Liver (tissue), 9 donors: Measurements from ENCODE around the gene PIP4K2C. TPM values are rescaled to one million over a fixed set of nuclear protein-coding genes. Genes with fewer than 3 reads are reported as not detected.

Experiments
- DNase-seq: peaks from one replicate; pipeline ENCODE4 v3.0.0-alpha.2; 2017; ENCODE audit warnings: low spot score
- H3K27ac ChIP-seq, 2 donors: one replicate each; pipeline ENCODE4 v1.7.0; 2013; ENCODE audit warnings: inconsistent platforms in 2 of 2, low read length in 2 of 2, control low read depth in 1 of 2, low read depth in 1 of 2, mild to moderate bottlenecking in 1 of 2
- H3K27me3 ChIP-seq, 4 donors: one replicate each; pipeline versions ENCODE4 v1.6.1 to v1.7.0; 2013; ENCODE audit warnings: low read length in 3 of 4, inconsistent platforms in 1 of 4, mild to moderate bottlenecking in 1 of 4, moderate library complexity in 1 of 4; ENCODE audit not compliant: control insufficient read depth in 4 of 4, insufficient read depth in 4 of 4
- H3K36me3 ChIP-seq, 4 donors: one replicate each; pipeline versions ENCODE4 v1.6.1 to v1.7.0; 2013; ENCODE audit warnings: low read length in 3 of 4, mild to moderate bottlenecking in 3 of 4, low read depth in 1 of 4, moderate library complexity in 1 of 4; ENCODE audit not compliant: control insufficient read depth in 4 of 4, insufficient read depth in 3 of 4
- H3K4me1 ChIP-seq, 4 donors: one replicate each; pipeline versions ENCODE4 v1.6.1 to v1.7.0; 2013; ENCODE audit warnings: low read length in 3 of 4, mild to moderate bottlenecking in 3 of 4, moderate library complexity in 1 of 4; ENCODE audit not compliant: control insufficient read depth in 4 of 4, insufficient read depth in 4 of 4
- H3K4me3 ChIP-seq, 3 donors: one replicate each; pipeline versions ENCODE4 v1.6.1 to v1.7.0; 2013; ENCODE audit warnings: low read length in 3 of 3, control low read depth in 1 of 3, low read depth in 1 of 3, mild to moderate bottlenecking in 1 of 3
- H3K9ac ChIP-seq, 2 donors: one replicate each; pipeline ENCODE4 v1.7.0; 2013; ENCODE audit warnings: low read length in 2 of 2, mild to moderate bottlenecking in 2 of 2, moderate library complexity in 2 of 2, control low read depth in 1 of 2, low read depth in 1 of 2
- H3K9me3 ChIP-seq, 4 donors: one replicate each; pipeline versions ENCODE4 v1.6.1 to v1.7.0; 2013; ENCODE audit warnings: low read length in 3 of 4; ENCODE audit not compliant: control insufficient read depth in 4 of 4
- ATF3 ChIP-seq: IDR thresholded peaks from 2 replicates; pipeline ENCODE4 v1.6.1; 2016; ENCODE audit warnings: antibody characterized with exemption
- CTCF ChIP-seq: fragments of 150-350 bp; IDR thresholded peaks from 2 replicates; pipeline ENCODE4 v1.5.1; 2017; ENCODE audit warnings: improper control_type of control experiment, low read depth, low read length; ENCODE audit not compliant: missing input control
- EGR1 ChIP-seq, 2 donors: IDR thresholded peaks; 2 replicates each; pipeline ENCODE4 v1.6.1; 2016 to 2018; ENCODE audit warnings: antibody characterized with exemption in 2 of 2, low read depth in 2 of 2
- FOXA1 ChIP-seq: IDR thresholded peaks from 2 replicates; pipeline ENCODE4 v1.6.1; 2016; ENCODE audit warnings: antibody characterized with exemption
- FOXA2 ChIP-seq: IDR thresholded peaks from 2 replicates; pipeline ENCODE4 v1.6.1; 2016; ENCODE audit warnings: antibody characterized with exemption
- GABPA ChIP-seq, 2 donors: IDR thresholded peaks in 1 of 2; conservative IDR thresholded peaks in 1 of 2; 2 replicates each; pipeline ENCODE4 v1.6.1; 2016; ENCODE audit warnings: antibody characterized with exemption in 2 of 2, mild to moderate bottlenecking in 1 of 2, moderate library complexity in 1 of 2
- HNF4A ChIP-seq, 2 donors: conservative IDR thresholded peaks; 2 replicates each; pipeline ENCODE4 v1.6.1; 2016; ENCODE audit warnings: antibody characterized with exemption in 2 of 2, mild to moderate bottlenecking in 2 of 2
- HNF4G ChIP-seq: IDR thresholded peaks from 2 replicates; pipeline ENCODE4 v1.6.1; 2016; ENCODE audit warnings: antibody characterized with exemption
- JUND ChIP-seq, 2 donors: IDR thresholded peaks; 2 replicates each; pipeline ENCODE4 v1.6.1; 2016; ENCODE audit warnings: antibody characterized with exemption in 2 of 2
- MAX ChIP-seq: IDR thresholded peaks from 2 replicates; pipeline ENCODE4 v1.6.1; 2016; ENCODE audit warnings: antibody characterized with exemption
- NR2F2 ChIP-seq: IDR thresholded peaks from 2 replicates; pipeline ENCODE4 v1.6.1; 2016; ENCODE audit warnings: antibody characterized with exemption
- RAD21 ChIP-seq, 2 donors: IDR thresholded peaks; 2 replicates each; pipeline ENCODE4 v1.6.1; 2016; ENCODE audit warnings: antibody characterized with exemption in 2 of 2, mild to moderate bottlenecking in 2 of 2
- REST ChIP-seq: IDR thresholded peaks from 2 replicates; pipeline ENCODE4 v1.6.1; 2016; ENCODE audit warnings: antibody characterized with exemption, mild to moderate bottlenecking
- RXRA ChIP-seq, 2 donors: IDR thresholded peaks; 2 replicates each; pipeline ENCODE4 v1.6.1; 2017 to 2018; ENCODE audit warnings: antibody characterized with exemption in 2 of 2, mild to moderate bottlenecking in 1 of 2
- SP1 ChIP-seq: IDR thresholded peaks from 2 replicates; pipeline ENCODE4 v1.6.1; 2018; ENCODE audit warnings: antibody characterized with exemption, mild to moderate bottlenecking
- TAF1 ChIP-seq: conservative IDR thresholded peaks from 2 replicates; pipeline ENCODE4 v1.6.1; 2016; ENCODE audit warnings: antibody characterized with exemption, mild to moderate bottlenecking
- YY1 ChIP-seq: IDR thresholded peaks from 2 replicates; pipeline ENCODE4 v1.6.1; 2016; ENCODE audit warnings: antibody characterized with exemption, mild to moderate bottlenecking
- ZBTB33 ChIP-seq: IDR thresholded peaks from 2 replicates; pipeline ENCODE4 v1.6.1; 2016; ENCODE audit warnings: antibody characterized with exemption
- WGBS: extraction: QIAGEN DNeasy Blood & Tissue Kit; methylation state at CpG from one replicate; pipeline ENCODE4 v1.1.7; 2013; 5-methylcytosine and 5-hydroxymethylcytosine counted together
- polyA plus RNA-seq, 2 donors: library from polyadenylated mRNA; stranded (reverse) in 1 of 2; unstranded in 1 of 2; fragments of 200-250 nt in 1 of 2; fragments of >200 nt in 1 of 2; fragmentation: Nextera tagmentation in 1 of 2; extraction: Ambion mirVana in 1 of 2; gene quantifications; one replicate each; pipeline versions ENCODE4 v1.2.1 to v1.2.3, GENCODE V29; 2013 to 2015
- total RNA-seq, 2 donors: library from RNA; depleted of rRNA; stranded (reverse); fragments of >200 nt; gene quantifications; one replicate each; pipeline ENCODE4 v1.2.3, GENCODE V29; 2014
- donor health status: healthy.
- donor health status: healthy.
- donor health status: healthy.
- donor health status: healthy.
- donor health status: healthy.

Gene PIP4K2C
- total and polyA plus RNA-seq, 4 donors, result 6.5 to 11.9 (median 9.4) TPM

GRCh38 chr12:57552835-57553313, 38.1 kb upstream of the PIP4K2C start (continued):
- TF ChIP-seq REST (no peak), RAD21 (IDR thresholded peaks at IDR 0.05) (no peak), ATF3 (no peak), NR2F2 (no peak), FOXA1 (no peak), FOXA2 (no peak), GABPA (IDR thresholded peaks at IDR 0.05 in 1 of 2, conservative IDR thresholded peaks at IDR 0.05 in 1 of 2) (no peak), MAX (no peak), YY1 (no peak)

- 73% methylated on average over 7 of the region's 7 CpGs for WGBS
- Histone ChIP-seq H3K27me3 (peaks cover 0 to 12% (median 2%) of the 10 kb centered on the region in 4 donors), H3K36me3 (no peaks in the 10 kb centered on the region), H3K4me1 (peaks cover 0 to 4% (median 2%) of the 10 kb centered on the region in 4 donors), H3K9me3 (no peaks in the 10 kb centered on the region), H3K27ac (no peak overlapping the region), H3K4me3 (no peak overlapping the region), H3K9ac (no peak overlapping the region)
- TF ChIP-seq FOXA1 (no peak), EGR1 (IDR thresholded peaks at IDR 0.05; ENCODE audit: low read depth in 2 of 2) (no peak), HNF4A (conservative IDR thresholded peaks at IDR 0.05) (no peak), YY1 (no peak), TAF1 (no peak), ZBTB33 (no peak), RXRA (IDR thresholded peaks at IDR 0.05) (no peak), CTCF (no peak), NR2F2 (no peak), SP1 (no peak), MAX (no peak), REST (no peak), RAD21 (IDR thresholded peaks at IDR 0.05) (no peak), HNF4G (no peak), JUND (IDR thresholded peaks at IDR 0.05) (no peak), ATF3 (no peak), FOXA2 (no peak), GABPA (IDR thresholded peaks at IDR 0.05 in 1 of 2, conservative IDR thresholded peaks at IDR 0.05 in 1 of 2) (no peak)
- no peak for DNase-seq
Observed at GRCh38 chr12:57553343-57554202, 37.4 kb upstream of the PIP4K2C start.
